Prostate gland (tissue), 2 donors: ENCODE measurements around the gene SLC39A3.

Source experiments
- CTCF ChIP-seq, 4 experiments: fragments of 200-600 bp in 2 of 4; fragments of 450-650 bp in 2 of 4; sonication (generic) in 2 of 4; IDR thresholded peaks; 1 replicate in 3 of 4; 2 replicates in 1 of 4; pipeline ENCODE4 v1.5.1; 2016 to 2019; ENCODE audit warnings: antibody characterized with exemption in 4 of 4, mild to moderate bottlenecking in 2 of 4, moderate library complexity in 2 of 4
- POLR2A ChIP-seq: fragments of 450-650 bp; IDR thresholded peaks from one replicate; pipeline ENCODE4 v1.6.1; 2016; ENCODE audit warnings: antibody characterized with exemption, mild to moderate bottlenecking

GRCh38 chr19:2723345-2723715 is 16.5 kb downstream of the SLC39A3 start:
- TF ChIP-seq CTCF (IDR thresholded peaks at IDR 0.05), result no peak
- no peak for TF ChIP-seq POLR2A
